Astrocyte (in vitro differentiated cells and primary cell): ENCODE results near the gene PLXNA3. TPM values are rescaled to one million over a fixed set of nuclear protein-coding genes. Genes with fewer than 3 reads are reported as not detected.

ENCODE experiments used
- DNase-seq: peaks from one replicate; pipeline ENCODE4 v3.0.0-alpha.2; 2010; ENCODE audit warnings: low read depth
- FAIRE-seq: peaks from 2 replicates; lab custom pipeline; 2011; peaks lifted over from hg19 to GRCh38; lab: Jason Lieb, UNC
- H2AFZ ChIP-seq: 2 replicates; pipeline ENCODE4 v1.6.0; 2012; ENCODE audit warnings: low read depth, low read length, inconsistent platforms
- H3K27ac ChIP-seq: 2 replicates; pipeline ENCODE4 v1.5.1; 2011; ENCODE audit warnings: low read depth, low read length, inconsistent platforms
- H3K27me3 ChIP-seq: 2 replicates; pipeline ENCODE4 v1.6.0; 2011; ENCODE audit warnings: low read length, inconsistent platforms; ENCODE audit not compliant: insufficient read depth
- H3K36me3 ChIP-seq: 2 replicates; pipeline ENCODE4 v1.5.1; 2011; ENCODE audit warnings: low read length, inconsistent platforms; ENCODE audit not compliant: insufficient read depth
- H3K4me1 ChIP-seq: 2 replicates; pipeline ENCODE4 v1.5.1; 2011; ENCODE audit warnings: low read length, inconsistent platforms; ENCODE audit not compliant: insufficient read depth
- H3K4me2 ChIP-seq: 2 replicates; pipeline ENCODE4 v1.6.0; 2012; ENCODE audit warnings: low read length, inconsistent platforms
- H3K4me3 ChIP-seq: 2 replicates; pipeline ENCODE4 v1.5.1; 2011; ENCODE audit warnings: low read depth, mild to moderate bottlenecking, low read length, inconsistent platforms; ENCODE audit not compliant: insufficient read depth
- H3K79me2 ChIP-seq: 2 replicates; pipeline ENCODE4 v1.6.0; 2012; ENCODE audit warnings: mild to moderate bottlenecking, low read length, inconsistent platforms; ENCODE audit not compliant: insufficient read depth
- H3K9ac ChIP-seq: 2 replicates; pipeline ENCODE4 v1.6.0; 2012; ENCODE audit warnings: mild to moderate bottlenecking, low read length, inconsistent platforms
- H3K9me3 ChIP-seq: 2 replicates; pipeline ENCODE4 v1.5.1; 2012; ENCODE audit warnings: low read depth, mild to moderate bottlenecking, low read length, inconsistent platforms; ENCODE audit not compliant: insufficient read depth
- H4K20me1 ChIP-seq: 2 replicates; pipeline ENCODE4 v1.6.0; 2012; ENCODE audit warnings: low read length, inconsistent platforms; ENCODE audit not compliant: insufficient read depth
- H3K27ac Mint-ChIP-seq: one replicate; pipeline ENCODE4 v1.8.0; 2021; ENCODE audit warnings: mild to moderate bottlenecking, mixed read lengths; ENCODE audit not compliant: unreplicated experiment
- H3K27me3 Mint-ChIP-seq: one replicate; pipeline ENCODE4 v1.8.0; 2021; ENCODE audit warnings: low read depth, mixed read lengths; ENCODE audit not compliant: unreplicated experiment
- H3K36me3 Mint-ChIP-seq: one replicate; pipeline ENCODE4 v1.8.0; 2021; ENCODE audit warnings: low read depth, mixed read lengths; ENCODE audit not compliant: unreplicated experiment
- H3K4me1 Mint-ChIP-seq: one replicate; pipeline ENCODE4 v1.8.0; 2021; ENCODE audit warnings: low read depth, mixed read lengths; ENCODE audit not compliant: unreplicated experiment
- H3K4me3 Mint-ChIP-seq: one replicate; pipeline ENCODE4 v1.8.0; 2021; ENCODE audit warnings: mild to moderate bottlenecking, moderate library complexity, mixed read lengths; ENCODE audit not compliant: unreplicated experiment
- H3K9me3 Mint-ChIP-seq: one replicate; pipeline ENCODE4 v1.8.0; 2021; ENCODE audit warnings: mild to moderate bottlenecking, mixed read lengths; ENCODE audit not compliant: unreplicated experiment
- CTCF ChIP-seq: IDR thresholded peaks from 2 replicates; pipeline ENCODE4 v1.5.1; 2011; ENCODE audit warnings: low read depth, mild to moderate bottlenecking, inconsistent platforms, low read length, moderate library complexity; ENCODE audit not compliant: insufficient read depth
- EZH2 ChIP-seq: IDR thresholded peaks from 2 replicates; pipeline ENCODE4 v1.6.1; 2012; ENCODE audit warnings: mild to moderate bottlenecking, low read length, inconsistent platforms; ENCODE audit not compliant: insufficient read depth
- total RNA-seq: library from RNA; stranded (reverse); gene quantifications from 2 replicates; pipeline ENCODE4 v1.2.1, GENCODE V29; 2021

Gene PLXNA3
- total RNA-seq, 1 donor from 2014 or later: 117 TPM

- Histone ChIP-seq H3K4me1 (peaks cover 17% of the 10 kb centered on the region), H3K9ac (peak within 1 kb of the TSS; percentile 82), H3K4me2 (peak within 1 kb of the TSS; percentile 87), H3K36me3 (peaks cover 4% of the 10 kb centered on the region), H3K27me3 (no peaks in the 10 kb centered on the region), H2AFZ (peak within 1 kb of the TSS; percentile 26), H3K27ac (peak within 1 kb of the TSS; percentile 53), H4K20me1 (peaks cover 43% of the 10 kb centered on the region), H3K79me2 (peaks cover 55% of the 10 kb centered on the region), H3K4me3 (peak within 1 kb of the TSS; percentile 64), H3K9me3 (no peaks in the 10 kb centered on the region)
- TF ChIP-seq EZH2 (no peak), CTCF (no peak)
- DNase-seq (peak; percentile 15), FAIRE-seq (peak; percentile 52)
- Mint-ChIP-seq H3K4me1 (no peaks in the 10 kb centered on the region), H3K27me3 (no peaks in the 10 kb centered on the region), H3K4me3 (peak within 1 kb of the TSS; percentile 76), H3K27ac (peak within 1 kb of the TSS; percentile 80), H3K36me3 (peaks cover 1% of the 10 kb centered on the region), H3K9me3 (no peaks in the 10 kb centered on the region)
Measured at GRCh38 chrX:154443992-154444754, 13.9 kb upstream of the PLXNA3 start, which contains the start of gene FAM50A. Gene FAM50A, plus strand, starts transcription at chrX:154444141. Its CDS starts 95 bp downstream, at chrX:154444236.

GRCh38 chrX:154444755-154445246 is 13.3 kb upstream of the PLXNA3 start:
- Mint-ChIP-seq H3K27me3 (no peaks in the 10 kb centered on the region), H3K27ac (no peak overlapping the region), H3K4me3 (peak overlapping the region; percentile 73), H3K36me3 (peaks cover 1% of the 10 kb centered on the region), H3K9me3 (no peaks in the 10 kb centered on the region), H3K4me1 (no peaks in the 10 kb centered on the region)
- peaks cover 49% of the 10 kb centered on the region for H3K79me2 ChIP-seq
- FAIRE-seq (no peak), DNase-seq (no peak)
- H3K4me2 ChIP-seq: peak overlapping the region; percentile 87
- peak overlapping the region; percentile 82 for H3K9ac ChIP-seq
- peaks cover 17% of the 10 kb centered on the region for H3K4me1 ChIP-seq
- TF ChIP-seq CTCF: no peak
- TF ChIP-seq EZH2: no peak
- no peaks in the 10 kb centered on the region for H3K27me3 ChIP-seq
- peak overlapping the region; percentile 64 for H3K4me3 ChIP-seq
- H3K9me3 ChIP-seq: no peaks in the 10 kb centered on the region
- no peak overlapping the region for H2AFZ ChIP-seq
- H4K20me1 ChIP-seq: peaks cover 36% of the 10 kb centered on the region
- peak overlapping the region; percentile 53 for H3K27ac ChIP-seq
- peaks cover 4% of the 10 kb centered on the region for H3K36me3 ChIP-seq

GRCh38 chrX:154445776-154446175 is 12.3 kb upstream of the PLXNA3 start:
- TF ChIP-seq EZH2 (no peak), CTCF (no peak)
- H3K4me3 Mint-ChIP-seq: no peak overlapping the region
- H3K36me3 Mint-ChIP-seq: peaks cover 1% of the 10 kb centered on the region
- H2AFZ ChIP-seq: no peak overlapping the region
- H3K36me3 ChIP-seq: no peaks in the 10 kb centered on the region
- H3K79me2 ChIP-seq: peaks cover 39% of the 10 kb centered on the region
- H3K27me3 Mint-ChIP-seq: no peaks in the 10 kb centered on the region
- no peak overlapping the region for H3K4me3 ChIP-seq
- no peak overlapping the region for H3K27ac ChIP-seq
- H3K27me3 ChIP-seq: no peaks in the 10 kb centered on the region
- peak overlapping the region; percentile 87 for H3K4me2 ChIP-seq
- no peaks in the 10 kb centered on the region for H3K9me3 Mint-ChIP-seq
- no peak overlapping the region for H3K27ac Mint-ChIP-seq
- H3K9me3 ChIP-seq: no peaks in the 10 kb centered on the region
- H3K9ac ChIP-seq: no peak overlapping the region
- H3K4me1 Mint-ChIP-seq: no peaks in the 10 kb centered on the region
- FAIRE-seq (no peak), DNase-seq (no peak)
- peaks cover 17% of the 10 kb centered on the region for H3K4me1 ChIP-seq
- H4K20me1 ChIP-seq: peaks cover 28% of the 10 kb centered on the region
